CD4-positive, alpha-beta memory T cell (primary cell): ENCODE measurements around the gene ZNF276. TPM values are rescaled to one million over a fixed set of nuclear protein-coding genes. Genes with fewer than 3 reads are reported as not detected.

Experiments
- CTCF ChIA-PET: fragments of 350-600 bp; sonication (Branson Sonifier 250); formaldehyde crosslinking; loops from one replicate; lab custom pipeline; 2021; ENCODE audit warnings: inconsistent platforms; ENCODE audit not compliant: partially characterized antibody; lab: Charles Lee
- POLR2A ChIA-PET: fragments of 350-600 bp; sonication (Branson Sonifier 250); formaldehyde crosslinking; loops from one replicate; lab custom pipeline; 2021; ENCODE audit not compliant: partially characterized antibody; lab: Charles Lee
- DNase-seq, 5 donors: peaks; one replicate each; pipeline versions ENCODE4 v3.0.0 to v3.0.0-alpha.2; 2020 to 2022; ENCODE audit warnings: mixed read lengths in 1 of 5
- H3K27ac ChIP-seq: one replicate; pipeline ENCODE4 v1.7.0; 2013; ENCODE audit warnings: low read depth, low read length
- H3K27me3 ChIP-seq: 2 replicates; pipeline ENCODE4 v1.7.0; 2013; ENCODE audit warnings: mild to moderate bottlenecking, low read length, moderate library complexity; ENCODE audit not compliant: insufficient read depth
- H3K36me3 ChIP-seq: 2 replicates; pipeline ENCODE4 v1.7.0; 2013; ENCODE audit warnings: mild to moderate bottlenecking, low read length, moderate library complexity; ENCODE audit not compliant: insufficient read depth
- H3K4me1 ChIP-seq: 2 replicates; pipeline ENCODE4 v1.7.0; 2013; ENCODE audit warnings: mild to moderate bottlenecking, low read length, moderate library complexity; ENCODE audit not compliant: insufficient read depth
- H3K4me3 ChIP-seq, 2 donors: one replicate each; pipeline ENCODE4 v1.7.0; 2013; ENCODE audit warnings: low read length in 2 of 2, mild to moderate bottlenecking in 1 of 2
- H3K9me3 ChIP-seq, 2 donors: one replicate each; pipeline ENCODE4 v1.7.0; 2013; ENCODE audit warnings: low read length in 2 of 2, control low read depth in 1 of 2; ENCODE audit not compliant: control insufficient read depth in 1 of 2
- H3K27ac Mint-ChIP-seq, 7 donors: one replicate each; pipeline ENCODE4 v1.8.0; 2020 to 2021; ENCODE audit warnings: mixed read lengths in 7 of 7, mild to moderate bottlenecking in 6 of 7, inconsistent platforms in 3 of 7, moderate library complexity in 3 of 7
- H3K27me3 Mint-ChIP-seq, 2 donors: one replicate each; pipeline ENCODE4 v1.8.0; 2020 to 2021; ENCODE audit warnings: mixed read lengths in 2 of 2
- H3K36me3 Mint-ChIP-seq, 2 donors: one replicate each; pipeline ENCODE4 v1.8.0; 2020 to 2021; ENCODE audit warnings: mixed read lengths in 2 of 2, inconsistent platforms in 1 of 2, mild to moderate bottlenecking in 1 of 2
- H3K4me1 Mint-ChIP-seq, 4 donors: one replicate each; pipeline ENCODE4 v1.8.0; 2020 to 2021; ENCODE audit warnings: mixed read lengths in 4 of 4, mild to moderate bottlenecking in 1 of 4
- H3K4me3 Mint-ChIP-seq, 8 donors: one replicate each; pipeline ENCODE4 v1.8.0; 2020 to 2021; ENCODE audit warnings: mixed read lengths in 8 of 8, mild to moderate bottlenecking in 7 of 8, moderate library complexity in 6 of 8, inconsistent platforms in 3 of 8
- H3K9me3 Mint-ChIP-seq, 8 donors: one replicate each; pipeline ENCODE4 v1.8.0; 2020 to 2021; ENCODE audit warnings: mixed read lengths in 8 of 8, mild to moderate bottlenecking in 5 of 8, inconsistent platforms in 3 of 8, moderate library complexity in 1 of 8
- intact Hi-C: fragments of 100-400 bp; cut with micrococcal nuclease; formaldehyde crosslinking; loops from one replicate; pipeline ENCODE4 v1.15.1; 2023
- polyA plus RNA-seq, 2 donors: library from polyadenylated mRNA; unstranded; fragments of 300-500 nt; fragmentation: Illumina TruSeq; gene quantifications; one replicate each; pipeline ENCODE4 v1.2.3, GENCODE V29; 2021
- total RNA-seq, 2 experiments: library from RNA; stranded (reverse); gene quantifications; one replicate each; pipeline ENCODE4 v1.2.3, GENCODE V29; 2021

The ZNF276 gene
- total and polyA plus RNA-seq, 4 experiments from 2014 or later: 9.5 to 143 (median 97.5) TPM

DNA sequence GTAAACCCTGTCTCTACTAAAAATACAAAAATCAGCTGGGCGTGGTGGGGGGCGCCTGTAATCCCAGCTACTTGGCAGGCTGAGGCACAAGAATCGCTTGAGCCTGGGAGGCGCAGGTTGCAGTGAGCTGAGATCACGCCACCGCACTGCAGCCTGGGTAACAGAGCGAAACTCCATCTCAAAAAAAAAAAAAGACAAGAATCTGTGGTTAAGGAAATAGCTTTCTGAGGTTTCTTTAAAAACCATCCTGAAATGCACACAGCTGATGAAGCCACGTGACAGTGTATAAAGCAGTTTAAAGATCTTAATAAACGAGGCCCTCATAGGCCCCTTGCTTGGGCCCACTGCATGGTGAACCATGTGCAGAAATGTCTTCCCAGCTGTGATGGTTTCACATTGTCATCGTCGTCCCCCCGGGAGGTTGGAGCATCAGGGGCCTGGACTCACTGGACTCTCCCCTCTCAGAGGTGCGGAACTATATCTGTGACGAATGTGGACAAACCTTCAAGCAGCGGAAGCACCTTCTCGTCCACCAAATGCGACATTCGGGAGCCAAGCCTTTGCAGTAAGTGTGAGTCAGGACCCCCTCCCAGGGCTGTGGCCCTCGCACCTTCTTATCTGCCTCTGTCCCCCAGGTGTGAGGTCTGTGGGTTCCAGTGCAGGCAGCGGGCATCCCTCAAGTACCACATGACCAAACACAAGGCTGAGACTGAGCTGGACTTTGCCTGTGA lies 16.2 kb downstream of the ZNF276 start:
- DNase-seq: peak; percentile 76 to 82 (median 81)
- peaks cover 53 to 77% of the 10 kb centered on the region in 2 donors for H3K36me3 Mint-ChIP-seq
- peaks cover 23 to 69% (median 39%) of the 10 kb centered on the region in 4 donors for H3K4me1 Mint-ChIP-seq
- H3K36me3 ChIP-seq: peaks cover 78% of the 10 kb centered on the region
- H3K27ac Mint-ChIP-seq: peak overlapping the region; percentile 74 to 92 (median 87)
- H3K27me3 Mint-ChIP-seq: no peaks in the 10 kb centered on the region
- peak overlapping the region; percentile 20 to 82 (median 56) for H3K4me3 Mint-ChIP-seq
- intact Hi-C loops: loop anchor here (1.0 kb wide), 2 partner anchors 14 to 31 kb away; no protein-coding TSS in a partner anchor
- no peaks in the 10 kb centered on the region for H3K9me3 ChIP-seq
- no peaks in the 10 kb centered on the region for H3K27me3 ChIP-seq
- H3K4me1 ChIP-seq: peaks cover 49% of the 10 kb centered on the region
- no peak overlapping the region for H3K4me3 ChIP-seq
- no peaks in the 10 kb centered on the region for H3K9me3 Mint-ChIP-seq
- ChIA-PET POLR2A (interaction anchor here (0.6 to 13.4 kb wide), 13 partner anchors 9 to 253 kb away, joined by 3 to 288 read pairs (median 6); partner anchors contain the start of genes TCF25 and VPS9D1), CTCF (interaction anchor here (0.9 to 5.9 kb wide), 7 partner anchors 13 to 123 kb away, joined by 3 to 42 read pairs (median 5); partner anchors contain the start of gene SPATA2L)
- peak overlapping the region; percentile 31 for H3K27ac ChIP-seq

GRCh38 chr16:89738072-89738377 lies 16.7 kb downstream of the ZNF276 start:
- Histone ChIP-seq H3K27me3 (no peaks in the 10 kb centered on the region), H3K36me3 (peaks cover 72% of the 10 kb centered on the region), H3K27ac (peak overlapping the region; percentile 31), H3K4me1 (peaks cover 49% of the 10 kb centered on the region), H3K4me3 (no peak overlapping the region), H3K9me3 (no peaks in the 10 kb centered on the region)
- ChIA-PET CTCF (interaction anchor here (0.6 to 5.9 kb wide), 5 partner anchors 14 to 121 kb away, joined by 3 to 42 read pairs (median 7); no protein-coding TSS in a partner anchor), POLR2A (interaction anchor here (0.7 to 13.4 kb wide), 11 partner anchors 9 to 135 kb away, joined by 3 to 288 read pairs (median 6); partner anchors contain the start of genes TCF25 and VPS9D1)
- no peak for DNase-seq
- Mint-ChIP-seq H3K27ac (peak overlapping the region in 3 of 7 donors; percentile 87 to 92 (median 92)), H3K27me3 (no peaks in the 10 kb centered on the region), H3K4me3 (peak overlapping the region in 3 of 8 donors; percentile 25 to 82 (median 81)), H3K4me1 (peaks cover 24 to 69% (median 37%) of the 10 kb centered on the region in 4 donors), H3K36me3 (peaks cover 48 to 71% of the 10 kb centered on the region in 2 donors), H3K9me3 (no peaks in the 10 kb centered on the region)
- intact Hi-C loops: no loop called here

DNA sequence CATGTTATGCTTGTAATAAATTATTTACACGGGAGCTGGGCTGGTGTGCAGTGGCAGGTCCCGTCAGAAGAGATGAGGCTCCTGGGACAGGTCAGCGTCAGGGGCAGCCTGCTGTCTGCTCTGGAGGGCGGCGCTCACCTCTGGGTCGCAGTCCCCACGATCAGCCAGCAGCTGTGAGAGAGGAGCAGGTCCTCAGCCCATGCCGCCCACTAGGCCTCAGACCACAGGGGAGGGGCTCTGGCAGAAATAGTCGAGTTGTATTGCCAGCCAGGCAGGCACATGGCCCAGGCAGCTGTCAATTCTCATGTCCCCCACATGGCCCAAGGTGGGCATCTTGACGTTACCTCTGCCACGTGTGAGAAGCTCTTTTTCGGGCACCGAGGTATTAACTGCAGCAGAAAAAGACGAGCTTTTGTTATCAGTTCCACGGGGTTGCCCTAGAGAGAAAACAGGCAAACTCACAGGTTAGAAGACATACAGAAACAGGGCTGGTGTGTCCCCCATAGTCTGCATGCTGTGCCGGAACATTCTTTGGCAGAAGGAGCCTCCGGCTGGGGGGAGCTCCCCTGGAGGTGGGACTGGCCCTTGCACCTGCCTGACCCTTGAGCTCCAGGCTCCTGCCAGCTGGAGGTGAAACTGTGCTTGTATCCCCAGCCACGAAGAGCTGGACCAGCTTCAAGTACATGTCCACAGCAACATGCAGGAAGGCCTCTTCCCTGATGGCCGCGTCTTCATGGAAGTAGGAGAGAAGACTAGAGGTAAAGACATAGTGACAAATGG lies 17.4 kb downstream of the ZNF276 start:
- Mint-ChIP-seq H3K4me1 (peaks cover 27 to 68% (median 39%) of the 10 kb centered on the region in 4 donors), H3K36me3 (peaks cover 43 to 66% of the 10 kb centered on the region in 2 donors), H3K4me3 (no peak overlapping the region), H3K9me3 (no peaks in the 10 kb centered on the region), H3K27ac (peak overlapping the region in 3 of 7 donors; percentile 8 to 50 (median 30)), H3K27me3 (no peaks in the 10 kb centered on the region)
- Histone ChIP-seq H3K4me3 (no peak overlapping the region), H3K9me3 (no peaks in the 10 kb centered on the region), H3K4me1 (peaks cover 55% of the 10 kb centered on the region), H3K36me3 (peaks cover 65% of the 10 kb centered on the region), H3K27me3 (no peaks in the 10 kb centered on the region), H3K27ac (no peak overlapping the region)
- CTCF ChIA-PET: interaction anchor here (0.6 to 5.9 kb wide), 6 partner anchors 14 to 39 kb away, joined by 3 to 42 read pairs (median 6); no protein-coding TSS in a partner anchor
- intact Hi-C loops: no loop called here
- POLR2A ChIA-PET: interaction anchor here (0.7 to 13.4 kb wide), 9 partner anchors 14 to 98 kb away, joined by 3 to 288 read pairs (median 4); partner anchors contain the start of gene VPS9D1
- DNase-seq: no peak

GRCh38 chr16:89739383-89739782 lies 18.0 kb downstream of the ZNF276 start:
- CTCF ChIA-PET: interaction anchor here (0.9 to 5.9 kb wide), 5 partner anchors 15 to 39 kb away, joined by 3 to 42 read pairs (median 7); no protein-coding TSS in a partner anchor
- H3K27me3 Mint-ChIP-seq: no peaks in the 10 kb centered on the region
- intact Hi-C loops: no loop called here
- peak overlapping the region in 2 of 7 donors; percentile 29 to 50 for H3K27ac Mint-ChIP-seq
- Histone ChIP-seq H3K9me3 (no peaks in the 10 kb centered on the region), H3K36me3 (peaks cover 59% of the 10 kb centered on the region), H3K4me1 (peaks cover 55% of the 10 kb centered on the region), H3K4me3 (no peak overlapping the region), H3K27me3 (no peaks in the 10 kb centered on the region), H3K27ac (no peak overlapping the region)
- DNase-seq: no peak
- POLR2A ChIA-PET: interaction anchor here (1.0 to 13.4 kb wide), 7 partner anchors 14 to 98 kb away, joined by 3 to 288 read pairs (median 5); no protein-coding TSS in a partner anchor
- H3K36me3 Mint-ChIP-seq: peaks cover 38 to 62% of the 10 kb centered on the region in 2 donors
- H3K4me1 Mint-ChIP-seq: peaks cover 27 to 61% (median 38%) of the 10 kb centered on the region in 4 donors
- no peak overlapping the region for H3K4me3 Mint-ChIP-seq
- H3K9me3 Mint-ChIP-seq: no peaks in the 10 kb centered on the region

GRCh38 chr16:89741342-89742014 lies 20.1 kb downstream of the ZNF276 start:
- Histone ChIP-seq H3K4me3 (no peak overlapping the region), H3K9me3 (no peaks in the 10 kb centered on the region), H3K4me1 (peaks cover 35% of the 10 kb centered on the region), H3K27me3 (no peaks in the 10 kb centered on the region), H3K36me3 (peaks cover 40% of the 10 kb centered on the region), H3K27ac (no peak overlapping the region)
- DNase-seq: no peak
- no peaks in the 10 kb centered on the region for H3K9me3 Mint-ChIP-seq
- ChIA-PET POLR2A (interaction anchor here (0.8 to 13.4 kb wide), 13 partner anchors 9 to 51 kb away, joined by 3 to 288 read pairs (median 4); no protein-coding TSS in a partner anchor), CTCF (interaction anchor here (0.6 to 5.9 kb wide), 5 partner anchors 16 to 102 kb away, joined by 3 to 42 read pairs (median 4); no protein-coding TSS in a partner anchor)
- intact Hi-C loops: no loop called here
- H3K36me3 Mint-ChIP-seq: peaks cover 26 to 49% of the 10 kb centered on the region in 2 donors
- H3K27me3 Mint-ChIP-seq: no peaks in the 10 kb centered on the region
- peak overlapping the region in 1 of 8 donors; percentile 43 for H3K4me3 Mint-ChIP-seq
- peaks cover 23 to 51% (median 29%) of the 10 kb centered on the region in 4 donors for H3K4me1 Mint-ChIP-seq
- peak overlapping the region in 2 of 7 donors; percentile 55 to 74 for H3K27ac Mint-ChIP-seq

- ChIA-PET CTCF (interaction anchor here (0.7 to 1.4 kb wide), 2 partner anchors 18 to 51 kb away, joined by 3 read pairs; no protein-coding TSS in a partner anchor), POLR2A (interaction anchor here (0.9 to 13.4 kb wide), 8 partner anchors 8 to 42 kb away, joined by 3 to 288 read pairs (median 6); no protein-coding TSS in a partner anchor)
- Histone ChIP-seq H3K9me3 (no peaks in the 10 kb centered on the region), H3K4me3 (no peak overlapping the region), H3K4me1 (peaks cover 21% of the 10 kb centered on the region), H3K36me3 (peaks cover 29% of the 10 kb centered on the region), H3K27ac (no peak overlapping the region), H3K27me3 (no peaks in the 10 kb centered on the region)
- no peak for DNase-seq
- intact Hi-C loops: no loop called here
- H3K9me3 Mint-ChIP-seq: no peaks in the 10 kb centered on the region
- peaks cover 19 to 38% of the 10 kb centered on the region in 2 donors for H3K36me3 Mint-ChIP-seq
- H3K4me3 Mint-ChIP-seq: no peak overlapping the region
- H3K27me3 Mint-ChIP-seq: no peaks in the 10 kb centered on the region
- H3K27ac Mint-ChIP-seq: peak overlapping the region in 6 of 7 donors; percentile 30 to 68 (median 49)
- peaks cover 10 to 37% (median 17%) of the 10 kb centered on the region in 4 donors for H3K4me1 Mint-ChIP-seq
Measured at GRCh38 chr16:89742948-89743347, 21.6 kb downstream of the ZNF276 start.
